GM18498 (cell line): ENCODE measurements around the gene FRMD3.

ENCODE experiments used
- ATAC-seq: cut with Tn5 transposase; IDR thresholded peaks from one replicate; pipeline ENCODE4 v1.9.1; 2021; ENCODE audit warnings: mild to moderate bottlenecking, moderate library complexity; ENCODE audit not compliant: unreplicated experiment

FRMD3 gene

DNA sequence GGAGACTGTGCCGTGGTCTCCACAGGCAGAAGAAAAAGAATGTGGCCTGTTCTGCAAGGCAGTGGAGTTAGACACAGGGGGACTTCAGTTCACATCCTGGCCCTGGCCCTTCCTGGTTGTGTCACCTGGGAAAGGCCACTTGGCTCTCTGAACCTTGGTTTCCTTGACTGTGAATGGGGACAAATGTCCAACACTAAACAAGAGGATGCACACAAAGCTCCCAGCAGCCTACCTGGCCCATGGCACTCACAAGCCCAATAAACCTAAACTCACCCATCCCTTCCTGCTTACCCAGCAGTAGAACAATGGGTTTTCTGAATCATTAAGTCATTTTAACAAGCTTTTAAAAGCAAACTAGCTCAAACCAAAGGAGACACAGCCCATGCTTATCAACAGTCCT is 103.9 kb downstream of the FRMD3 start:
- no peak for ATAC-seq

GRCh38 chr9:83433846-83434245 is 104.4 kb downstream of the FRMD3 start:
- no peak for ATAC-seq

- no peak for ATAC-seq
Measured at GRCh38 chr9:83432877-83433550, 105.2 kb downstream of the FRMD3 start.

GRCh38 chr9:83432104-83432627 is 106.0 kb downstream of the FRMD3 start:
- no peak for ATAC-seq

- ATAC-seq = no peak
Measured at GRCh38 chr9:83431101-83432060, 106.8 kb downstream of the FRMD3 start.

- ATAC-seq = no peak
Measured at GRCh38 chr9:83430681-83431080, 107.5 kb downstream of the FRMD3 start.

DNA sequence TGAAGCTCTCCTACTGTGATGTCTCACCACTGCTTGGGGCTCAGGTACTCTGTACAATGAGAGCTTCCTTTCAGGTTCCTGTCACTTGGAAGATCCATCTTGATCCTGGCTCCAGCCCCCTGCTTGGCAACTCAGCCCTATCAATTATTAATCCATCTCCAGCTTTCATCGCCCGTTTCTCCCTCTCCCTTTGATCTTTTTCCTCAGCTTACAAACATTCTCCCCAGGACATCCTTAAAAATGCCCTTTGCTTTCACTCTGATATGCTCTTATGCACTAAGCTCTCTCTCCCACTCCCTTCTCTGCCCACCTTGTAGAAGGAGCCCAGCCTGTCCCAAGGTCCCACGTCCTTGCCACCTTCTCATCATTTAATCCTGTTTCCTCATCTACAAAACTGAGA is 109.0 kb downstream of the FRMD3 start:
- ATAC-seq = no peak

DNA sequence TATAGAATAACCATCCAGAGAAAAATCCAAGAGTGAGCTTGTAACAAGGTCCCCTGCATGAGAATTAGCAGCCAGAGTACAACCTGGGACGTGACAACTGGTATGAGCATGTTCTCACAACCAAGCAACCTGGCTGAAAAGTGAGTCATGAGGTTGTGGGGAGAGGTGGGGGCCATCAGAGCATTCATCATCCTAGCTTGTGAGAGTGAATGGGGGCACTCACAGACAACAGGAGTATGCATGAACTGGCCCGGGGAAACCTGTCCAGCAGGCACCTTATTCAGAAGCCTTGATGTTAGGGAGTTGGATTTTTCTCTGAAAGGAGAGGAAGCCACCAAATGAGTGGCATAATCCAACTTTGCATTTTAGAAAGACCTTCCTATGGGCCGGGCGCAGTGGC is 113.0 kb downstream of the FRMD3 start:
- ATAC-seq = no peak

DNA sequence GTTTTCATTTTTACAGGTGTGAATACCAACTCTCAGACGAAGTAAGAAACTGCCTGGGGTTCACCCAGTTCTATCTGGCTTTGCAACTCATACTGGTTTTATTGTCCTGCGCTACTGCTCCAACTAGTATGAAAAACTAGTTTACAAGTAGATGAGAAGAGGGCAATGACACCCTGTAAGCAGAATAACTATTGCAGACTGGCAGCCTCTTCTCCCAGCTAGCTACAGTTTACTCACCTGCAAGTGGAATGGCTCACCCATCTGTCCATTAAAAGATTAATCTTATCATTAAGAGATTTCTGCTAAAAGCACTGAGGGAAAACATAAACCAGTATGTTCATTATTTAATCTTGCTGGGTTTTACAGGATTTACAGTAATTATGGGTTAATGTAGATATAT is 113.4 kb downstream of the FRMD3 start:
- no peak for ATAC-seq

DNA sequence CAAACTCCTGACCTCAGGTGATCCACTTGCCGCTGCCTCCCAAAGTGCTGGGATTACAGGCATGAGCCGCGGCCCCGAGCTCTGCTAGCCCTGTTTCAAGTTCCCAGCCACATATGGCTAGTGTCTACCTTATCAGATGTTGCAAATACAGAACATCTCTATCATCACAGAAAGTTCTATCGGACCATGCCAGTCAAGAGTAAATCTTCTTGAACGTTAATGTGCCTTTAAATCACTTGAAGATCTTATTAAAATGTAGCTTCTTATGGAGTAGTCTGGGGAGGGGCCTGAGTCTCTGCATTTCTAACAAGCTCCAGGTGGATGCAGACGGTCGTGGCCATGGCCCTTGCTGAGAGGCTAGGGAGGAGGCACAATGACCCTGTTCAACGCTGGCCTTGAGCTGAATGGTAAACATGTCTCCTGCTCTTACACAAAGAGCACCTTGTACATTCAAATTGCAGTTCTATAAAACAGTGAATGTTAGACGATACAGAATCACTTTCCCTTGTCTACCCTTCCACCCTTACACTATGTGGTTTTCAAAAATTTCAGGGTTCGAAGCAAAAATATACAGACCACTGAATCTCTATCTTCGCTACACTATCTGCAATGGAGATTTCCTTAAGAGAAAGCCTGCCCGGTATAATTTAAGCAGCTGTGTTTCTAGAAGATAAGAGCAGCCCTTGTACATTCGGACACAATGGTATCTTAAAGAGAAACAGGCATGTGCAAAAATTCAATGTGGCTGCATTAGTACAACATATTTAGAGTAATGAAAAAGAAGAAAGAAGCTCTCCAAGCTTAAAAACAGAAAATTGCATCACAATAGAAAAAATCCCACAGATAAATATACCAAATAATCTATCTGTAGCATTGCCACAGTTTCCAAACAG is 114.1 kb downstream of the FRMD3 start:
- no peak for ATAC-seq

DNA sequence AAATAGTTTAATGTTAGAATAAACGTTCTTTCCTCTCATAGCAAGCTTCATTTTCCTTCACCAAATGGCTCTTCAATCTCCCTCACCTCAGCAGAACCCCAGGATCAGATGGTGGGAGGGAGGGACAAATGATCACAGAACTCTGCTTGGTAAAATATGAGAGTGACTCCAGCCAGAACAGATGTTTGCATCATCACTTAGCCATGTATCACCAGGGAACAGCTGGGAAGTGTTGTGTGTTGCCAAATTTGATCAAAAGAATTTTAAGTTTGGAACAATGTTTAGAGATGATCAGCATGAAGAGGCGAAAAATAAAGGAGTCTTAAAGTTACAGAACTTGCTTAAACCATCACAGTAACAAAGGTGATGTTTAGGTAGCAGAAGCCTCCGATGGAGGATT is 115.7 kb downstream of the FRMD3 start:
- ATAC-seq = no peak

- ATAC-seq = no peak
Measured at GRCh38 chr9:83420486-83420885, 117.7 kb downstream of the FRMD3 start.

- no peak for ATAC-seq
Measured at GRCh38 chr9:83419961-83420360, 118.2 kb downstream of the FRMD3 start.

GRCh38 chr9:83418283-83418682 is 119.9 kb downstream of the FRMD3 start:
- ATAC-seq = no peak

DNA sequence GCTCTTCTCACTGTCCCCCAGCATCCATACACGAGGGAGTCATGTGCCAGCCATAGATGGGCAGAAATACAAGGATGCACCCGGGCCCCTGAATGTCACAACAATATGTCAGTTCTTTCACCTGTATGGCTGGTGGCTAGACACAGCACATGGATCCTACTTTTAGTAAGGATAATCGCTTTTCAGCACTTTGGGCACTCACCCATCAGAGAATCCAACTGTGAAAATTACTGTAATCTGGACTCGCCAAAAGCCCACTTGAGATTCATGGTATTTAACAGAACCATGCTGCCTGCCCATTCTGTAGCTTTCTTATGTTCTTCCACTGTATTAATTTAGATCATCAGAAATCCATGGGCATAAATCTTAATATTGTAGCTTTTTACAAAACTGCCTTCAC is 124.8 kb downstream of the FRMD3 start:
- no peak for ATAC-seq

- ATAC-seq = no peak
Measured at GRCh38 chr9:83410701-83411100, 127.5 kb downstream of the FRMD3 start.

DNA sequence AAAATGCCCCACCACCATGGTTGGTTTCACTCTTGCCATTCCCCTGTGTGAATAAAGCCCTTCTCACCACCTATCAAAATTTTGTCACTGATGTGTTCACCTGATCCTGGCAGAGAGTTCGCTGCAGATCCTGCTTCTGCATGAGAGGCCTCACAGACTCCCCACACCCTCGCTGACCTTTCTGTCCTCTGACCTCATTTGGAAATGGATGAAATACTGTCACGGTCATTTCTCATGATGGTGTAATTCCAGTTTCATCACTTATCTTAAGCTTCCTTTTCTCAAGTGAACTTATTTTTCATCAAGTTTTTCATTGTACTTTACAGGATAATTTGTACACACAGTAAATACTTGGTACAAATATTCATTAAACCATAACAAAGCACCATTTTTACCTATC is 131.3 kb downstream of the FRMD3 start:
- ATAC-seq = no peak

DNA sequence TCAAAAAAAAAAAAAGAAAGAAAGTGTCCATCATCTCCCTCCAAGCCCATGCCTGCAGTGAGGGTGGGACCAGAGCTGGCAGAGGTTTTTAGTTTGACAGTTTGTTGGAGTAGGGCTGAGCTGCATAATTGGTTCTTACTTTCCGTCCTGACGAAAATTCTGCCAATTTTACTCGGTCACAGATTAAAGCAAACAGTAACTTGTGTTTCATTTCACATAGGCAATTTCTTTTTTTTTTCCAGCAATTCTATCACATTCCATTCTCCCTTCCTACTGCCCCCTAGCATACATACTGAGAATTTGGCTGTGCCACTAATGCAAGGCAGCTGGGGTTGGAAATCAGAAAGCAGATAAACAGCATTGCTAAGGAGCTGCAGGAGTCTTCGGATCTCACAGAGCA is 132.4 kb downstream of the FRMD3 start:
- ATAC-seq = no peak

- ATAC-seq = no peak
Measured at GRCh38 chr9:83403527-83404238, 134.5 kb downstream of the FRMD3 start.

DNA sequence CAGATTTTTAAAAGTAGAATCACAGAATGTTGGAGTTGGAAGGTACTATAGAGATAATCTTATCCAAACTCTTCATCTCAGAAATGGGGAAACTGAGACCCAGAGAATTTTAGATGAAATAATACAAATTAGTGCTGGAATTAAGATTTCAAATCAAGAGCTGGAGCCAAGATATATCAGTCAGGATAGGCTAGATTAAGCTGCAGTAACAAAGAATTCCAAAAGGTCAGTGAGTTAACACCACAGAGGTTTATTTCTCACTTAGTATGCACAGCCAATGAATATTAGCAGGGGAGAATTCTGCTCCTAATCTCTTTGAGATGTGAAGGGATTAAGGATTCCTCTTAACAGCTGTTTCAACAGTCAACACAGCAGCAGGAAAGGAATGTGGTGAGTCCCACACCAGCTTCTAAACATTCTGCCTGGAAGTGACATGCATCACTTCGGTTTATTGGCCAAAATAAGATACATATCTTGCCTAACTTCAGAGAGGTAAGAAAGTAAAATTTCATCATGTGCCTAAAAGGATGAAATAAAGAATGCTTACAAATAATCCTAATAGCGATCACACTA is 136.8 kb downstream of the FRMD3 start:
- no peak for ATAC-seq
